Measurements from ENCODE around the gene RGS16. TPM values are rescaled to one million over a fixed set of nuclear protein-coding genes. Genes with fewer than 3 reads are reported as not detected.

Gene RGS16
- total and polyA plus RNA-seq, 8 donors, result 1.8 to 19.3 (median 3.3) TPM

- 69 to 83% methylated on average over 6 of the region's 6 CpGs for WGBS, 2 donors
- no peak for TF ChIP-seq CTCF (IDR thresholded peaks at IDR 0.05)
- Histone ChIP-seq H3K4me3 (no peak overlapping the region), H3K27me3 (no peaks in the 10 kb centered on the region), H3K27ac (no peak overlapping the region), H3K36me3 (no peaks in the 10 kb centered on the region), H3K4me1 (no peaks in the 10 kb centered on the region), H3K9me3 (no peaks in the 10 kb centered on the region)
- intact Hi-C loops (cut with DNase I), result no loop called here
- FAIRE-seq, result no peak
- ATAC-seq, result no peak
- no peak for DNase-seq
Measured at GRCh38 chr1:182650678-182651338, 46.6 kb upstream of the RGS16 start.

DNA sequence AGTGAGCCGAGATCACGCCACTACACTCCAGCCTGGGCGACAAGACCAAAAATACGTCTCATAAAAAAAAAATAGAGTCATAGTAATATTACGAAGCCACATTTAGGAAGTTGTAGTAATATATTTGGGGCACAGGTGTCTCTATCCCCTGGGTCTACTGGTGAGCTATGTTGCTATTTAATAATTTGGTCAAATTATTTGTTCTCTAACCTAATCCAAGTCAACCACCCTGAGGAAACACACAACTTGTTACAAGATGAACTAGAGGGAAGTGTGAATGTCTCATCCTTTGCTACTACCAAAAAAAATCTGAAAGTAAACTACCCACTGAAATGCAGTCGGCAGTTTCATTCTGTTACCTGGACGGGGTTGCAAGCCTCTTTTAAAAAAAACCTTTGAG, 44.9 kb upstream of the RGS16 start:
- Histone ChIP-seq H3K27ac (no peak overlapping the region), H3K4me1 (no peaks in the 10 kb centered on the region), H3K36me3 (no peaks in the 10 kb centered on the region), H3K9me3 (no peaks in the 10 kb centered on the region), H3K4me3 (no peak overlapping the region), H3K27me3 (no peaks in the 10 kb centered on the region)
- intact Hi-C loops (cut with DNase I), result no loop called here
- FAIRE-seq (no peak), ATAC-seq (no peak), DNase-seq (no peak)
- no peak for TF ChIP-seq CTCF (IDR thresholded peaks at IDR 0.05)
- WGBS, 2 donors, result 88 to 92% methylated on average over 7 of the region's 7 CpGs

DNA sequence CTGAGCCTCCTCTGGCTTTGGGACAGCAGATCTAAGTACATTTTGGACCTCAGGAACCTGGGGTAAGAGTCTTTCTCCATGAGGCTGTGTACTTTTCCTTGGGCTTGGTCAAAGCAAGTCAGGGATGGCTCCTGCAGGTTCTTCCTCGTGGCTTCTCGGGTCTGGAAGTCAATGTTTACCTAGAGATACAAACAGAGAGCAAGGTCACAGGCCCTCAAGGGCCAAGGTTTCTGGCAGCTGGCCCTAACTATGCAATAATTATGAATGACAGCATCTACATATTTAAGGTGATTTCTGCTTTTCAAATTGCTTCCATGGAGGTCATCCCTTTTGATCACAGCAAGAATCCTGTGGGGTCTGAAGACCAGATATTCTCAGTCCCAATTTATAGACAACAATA, 42.5 kb upstream of the RGS16 start:
- no peaks in the 10 kb centered on the region for H3K4me1 ChIP-seq
- TF ChIP-seq CTCF (IDR thresholded peaks at IDR 0.05), result no peak
- no peak overlapping the region for H3K27ac ChIP-seq
- H3K9me3 ChIP-seq, result no peaks in the 10 kb centered on the region
- no peaks in the 10 kb centered on the region for H3K27me3 ChIP-seq
- H3K36me3 ChIP-seq, result no peaks in the 10 kb centered on the region
- ATAC-seq (no peak), FAIRE-seq (no peak), DNase-seq (no peak)
- 17 to 28% methylated on average over 2 of the region's 2 CpGs for WGBS, 2 donors
- intact Hi-C loops (cut with DNase I), result no loop called here
- no peak overlapping the region for H3K4me3 ChIP-seq

- no peak overlapping the region for H3K27ac ChIP-seq
- H3K27me3 ChIP-seq, result no peaks in the 10 kb centered on the region
- no peaks in the 10 kb centered on the region for H3K9me3 ChIP-seq
- no peak for TF ChIP-seq CTCF (IDR thresholded peaks at IDR 0.05)
- no peak overlapping the region for H3K4me3 ChIP-seq
- intact Hi-C loops (cut with DNase I), result no loop called here
- no peaks in the 10 kb centered on the region for H3K4me1 ChIP-seq
- WGBS, 2 donors, result 64 to 68% methylated on average over 4 of the region's 4 CpGs
- no peaks in the 10 kb centered on the region for H3K36me3 ChIP-seq
- FAIRE-seq (no peak), ATAC-seq (no peak), DNase-seq (no peak)
Measured at GRCh38 chr1:182644886-182645285, 40.7 kb upstream of the RGS16 start.

DNA sequence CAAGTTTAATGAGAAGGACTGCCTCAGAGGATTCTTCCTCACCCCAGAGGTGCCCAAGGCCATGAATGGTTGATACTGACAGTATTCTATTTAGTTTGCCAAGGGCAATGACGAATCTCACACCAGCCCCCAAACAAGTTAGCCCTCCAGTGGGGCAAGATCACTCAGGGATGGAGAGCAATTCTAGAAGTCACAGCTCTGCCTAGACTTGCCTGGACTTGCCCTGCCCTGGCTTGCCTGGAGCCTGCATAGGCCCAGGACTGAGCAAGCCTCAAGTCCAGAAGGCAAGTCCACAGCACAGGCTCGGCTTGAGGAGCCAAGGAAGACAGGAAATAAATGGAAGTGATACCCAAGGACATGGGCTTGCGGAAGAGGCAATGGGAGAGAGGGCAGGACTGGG, 39.5 kb upstream of the RGS16 start:
- no peaks in the 10 kb centered on the region for H3K4me1 ChIP-seq
- no peak for TF ChIP-seq CTCF (IDR thresholded peaks at IDR 0.05)
- H3K36me3 ChIP-seq, result no peaks in the 10 kb centered on the region
- no peak for FAIRE-seq
- no peak overlapping the region for H3K27ac ChIP-seq
- 87 to 91% methylated on average over 3 of the region's 3 CpGs for WGBS, 2 donors
- intact Hi-C loops (cut with DNase I), result no loop called here
- no peak for DNase-seq
- no peaks in the 10 kb centered on the region for H3K27me3 ChIP-seq
- ATAC-seq, result no peak
- H3K4me3 ChIP-seq, result no peak overlapping the region
- no peaks in the 10 kb centered on the region for H3K9me3 ChIP-seq

Measured in pancreas (tissue), 10 donors.